K562 (cell line): ENCODE data around the gene MS4A13. TPM values are rescaled to one million over a fixed set of nuclear protein-coding genes. Genes with fewer than 3 reads are reported as not detected.

Experiments used
- ATAC-seq: fragments of 200-7000 bp; cut with Tn5 transposase; 3 replicates; pipeline ENCODE4 v1.9.1; 2020; ENCODE audit warnings: moderate library complexity
- BruUV-seq: library from RNA; stranded (reverse); fragments of 400-500 nt; replicated peaks from 2 replicates; lab custom pipeline; 2021; lab: Mats Ljungman, UMichigan
- CTCF ChIA-PET: fragments of 300-600 bp; formaldehyde crosslinking; extraction: SDS; loops from one replicate; lab custom pipeline; 2021; ENCODE audit warnings: low intra/inter-chr PET ratio; lab: Yijun Ruan, JAX
- POLR2A ChIA-PET: fragments of 300-600, 350-650 bp; sonication (Branson Sonifier 250); formaldehyde crosslinking; extraction: SDS; loops from one replicate; lab custom pipeline; 2021; ENCODE audit warnings: antibody characterized with exemption, inconsistent platforms; lab: Yijun Ruan, JAX
- DNase-seq, 4 experiments: peaks; one replicate each; pipeline versions ENCODE4 v3.0.0 to v3.0.0-alpha.2; 2011 to 2018; ENCODE audit warnings: low spot score in 3 of 4, mixed read lengths in 3 of 4; ENCODE audit errors: extremely low read depth in 1 of 4
- FAIRE-seq: peaks from 2 replicates; lab custom pipeline; 2011; peaks lifted over from hg19 to GRCh38; lab: Jason Lieb, UNC
- H2AFZ ChIP-seq: 2 replicates; pipeline ENCODE4 v1.6.0; 2011; ENCODE audit warnings: low read depth, low read length, control low read depth, inconsistent platforms
- H3K27ac ChIP-seq: fragments of 200-600 bp; 3 replicates; pipeline ENCODE4 v1.8.0; 2011; ENCODE audit warnings: low read depth, mild to moderate bottlenecking, control low read depth, inconsistent platforms, low read length, moderate library complexity, mixed read lengths; ENCODE audit errors: extremely low read depth
- H3K27me3 ChIP-seq, 2 experiments: fragments of 300-600 bp in 1 of 2; 2 replicates in 1 of 2; 3 replicates in 1 of 2; pipeline versions ENCODE4 v1.6.0 to v1.8.0; 2011; ENCODE audit warnings: inconsistent platforms in 2 of 2, low read length in 2 of 2, mild to moderate bottlenecking in 1 of 2, mixed read lengths in 1 of 2, moderate library complexity in 1 of 2; ENCODE audit not compliant: control insufficient read depth in 2 of 2, insufficient read depth in 2 of 2
- H3K36me3 ChIP-seq: fragments of 300-600 bp; 3 replicates; pipeline ENCODE4 v1.8.0; 2011; ENCODE audit warnings: mild to moderate bottlenecking, low read length, inconsistent platforms; ENCODE audit not compliant: control insufficient read depth, insufficient read depth
- H3K4me1 ChIP-seq, 2 experiments: fragments of 200-600 bp in 1 of 2; replicated peaks in 1 of 2; 2 replicates in 1 of 2; 3 replicates in 1 of 2; pipeline versions ENCODE4 v1.5.1 to v1.8.0; 2011; ENCODE audit warnings: inconsistent platforms in 2 of 2, low read length in 2 of 2, mild to moderate bottlenecking in 1 of 2, mixed read lengths in 1 of 2, moderate library complexity in 1 of 2; ENCODE audit not compliant: control insufficient read depth in 2 of 2, insufficient read depth in 2 of 2
- H3K4me2 ChIP-seq: 2 replicates; pipeline ENCODE4 v1.6.1; 2011; ENCODE audit warnings: low read length, control low read depth, inconsistent platforms, mixed read lengths; ENCODE audit not compliant: insufficient read depth
- H3K4me3 ChIP-seq: fragments of 200-600 bp; sonication (generic), shearing (Covaris generic); 2 replicates; pipeline ENCODE4 v1.5.1; 2016; ENCODE audit warnings: control low read depth, inconsistent platforms
- H3K79me2 ChIP-seq: fragments of 200-600 bp; 3 replicates; pipeline ENCODE4 v1.8.0; 2011; ENCODE audit warnings: low read length, inconsistent platforms; ENCODE audit not compliant: control insufficient read depth, insufficient read depth
- H3K9ac ChIP-seq, 2 experiments: 2 replicates each; pipeline versions ENCODE4 v1.6.0 to v1.6.1; 2011; ENCODE audit warnings: low read depth in 2 of 2, low read length in 2 of 2, control low read depth in 1 of 2, inconsistent platforms in 1 of 2, mild to moderate bottlenecking in 1 of 2, mixed read lengths in 1 of 2; ENCODE audit not compliant: insufficient read depth in 1 of 2
- H3K9me1 ChIP-seq: one replicate; pipeline ENCODE4 v1.6.0; 2011; ENCODE audit warnings: inconsistent platforms, mild to moderate bottlenecking, low read length, moderate library complexity; ENCODE audit not compliant: control insufficient read depth, insufficient read depth
- H3K9me3 ChIP-seq: replicated peaks from 2 replicates; pipeline ENCODE4 v1.5.1; 2011; ENCODE audit warnings: low read depth, low read length, inconsistent platforms; ENCODE audit not compliant: control insufficient read depth, insufficient read depth
- H4K20me1 ChIP-seq: replicated peaks from 2 replicates; pipeline ENCODE4 v1.6.1; 2011; ENCODE audit warnings: low read length, inconsistent platforms, mixed read lengths; ENCODE audit not compliant: control insufficient read depth, insufficient read depth
- ATF4 ChIP-seq: fragments of 450-650 bp; formaldehyde crosslinking; IDR thresholded peaks from 2 replicates; pipeline ENCODE4 v1.4.0; 2022; ENCODE audit warnings: mild to moderate bottlenecking, moderate library complexity
- E2F3 ChIP-seq: fragments of 250-450 bp; sonication (Bioruptor Pico); IDR thresholded peaks from 2 replicates; pipeline ENCODE4 v1.4.0; 2020; ENCODE audit warnings: mild to moderate bottlenecking
- EP400 ChIP-seq: fragments of 450-650 bp; IDR thresholded peaks from 2 replicates; pipeline ENCODE4 v1.6.1; 2017; ENCODE audit warnings: antibody characterized with exemption, mild to moderate bottlenecking, moderate library complexity
- ID3 ChIP-seq, 2 experiments: fragments of 250-450 bp in 1 of 2; fragments of 450-650 bp in 1 of 2; sonication (Bioruptor Pico) in 1 of 2; IDR thresholded peaks; 2 replicates each; pipeline versions ENCODE4 v1.6.1 to v1.8.0; 2016 to 2021; ENCODE audit warnings: mild to moderate bottlenecking in 2 of 2, moderate library complexity in 2 of 2, missing compliant biosample characterization in 1 of 2, missing genetic modification characterization in 1 of 2
- MEIS2 ChIP-seq: fragments of 450-650 bp; IDR thresholded peaks from 2 replicates; pipeline ENCODE4 v1.6.1; 2014; ENCODE audit warnings: mild to moderate bottlenecking; ENCODE audit not compliant: partially characterized antibody
- NR1H2 ChIP-seq: sonication (generic); formaldehyde crosslinking; IDR thresholded peaks from 2 replicates; pipeline ENCODE4 v1.4.0; 2020; ENCODE audit warnings: mild to moderate bottlenecking, missing genetic modification reagents
- POLR2A ChIP-seq: fragments of 450-650 bp; conservative IDR thresholded peaks from 2 replicates; pipeline ENCODE4 v1.6.1; 2016
- PRPF4 ChIP-seq: fragments of 200-400 bp; formaldehyde crosslinking; IDR thresholded peaks from one replicate; pipeline ENCODE4 v1.6.1; 2017; ENCODE audit warnings: low read length, low read depth, mild to moderate bottlenecking; ENCODE audit not compliant: insufficient read depth, poor library complexity, severe bottlenecking
- RAD21 ChIP-seq, 2 experiments: fragments of 250-450 bp in 1 of 2; fragments of 450-650 bp in 1 of 2; sonication (Bioruptor Pico) in 1 of 2; formaldehyde crosslinking in 1 of 2; IDR thresholded peaks in 1 of 2; conservative IDR thresholded peaks in 1 of 2; 2 replicates each; pipeline versions ENCODE4 v1.4.0 to v1.8.0; 2020 to 2022; ENCODE audit warnings: mild to moderate bottlenecking in 2 of 2, moderate library complexity in 1 of 2
- SNRNP70 ChIP-seq: fragments of 200-400 bp; formaldehyde crosslinking; optimal IDR thresholded peaks from 2 replicates; pipeline ENCODE3; 2017; ENCODE audit warnings: low read depth, low read length
- ZNF143 ChIP-seq: sonication (generic); formaldehyde crosslinking; IDR thresholded peaks from 2 replicates; pipeline ENCODE4 v1.9.0; 2022; ENCODE audit warnings: mild to moderate bottlenecking, missing genetic modification reagents
- ZNF146 ChIP-seq: IDR thresholded peaks from one replicate; pipeline ENCODE4 v1.6.1; 2018; ENCODE audit warnings: missing compliant biosample characterization; ENCODE audit not compliant: unreplicated experiment
- ZNF699 ChIP-seq: fragments of 250-450 bp; sonication (Bioruptor Pico); IDR thresholded peaks from 2 replicates; pipeline ENCODE4 v1.8.0; 2021; ENCODE audit warnings: mild to moderate bottlenecking, moderate library complexity; ENCODE audit not compliant: insufficient replicate concordance
- ZNF717 ChIP-seq: fragments of 250-450 bp; sonication (Bioruptor Pico); IDR thresholded peaks from 2 replicates; pipeline ENCODE4 v1.5.0; 2021
- ZNF766 ChIP-seq: fragments of 200-800 bp; sonication (Bioruptor generic); conservative IDR thresholded peaks from 2 replicates; pipeline ENCODE4 v1.6.1; 2016; ENCODE audit warnings: missing genetic modification characterization, missing compliant biosample characterization
- WGBS: fragments of 100-300 bp; shearing (Covaris generic); methylation state at CpG from one replicate; pipeline ENCODE4 v1.1.6; 2016; ENCODE audit warnings: low coverage, mixed read lengths; ENCODE audit not compliant: insufficient coverage; ENCODE audit errors: missing lambda C conversion rate; 5-methylcytosine and 5-hydroxymethylcytosine counted together
- in situ Hi-C: fragments of 300-500 bp; cut with MboI; formaldehyde crosslinking; loops from 4 replicates; pipeline ENCODE4 v1.15.0; 2018; ENCODE audit warnings: inconsistent platforms, mixed read lengths
- intact Hi-C: fragments of 100-400 bp; cut with micrococcal nuclease; formaldehyde crosslinking; loops from 2 replicates; pipeline ENCODE4 v1.14.2; 2022
- polyA plus RNA-seq, 8 experiments: library from polyadenylated mRNA; depleted of rRNA in 4 of 8; stranded (reverse) in 5 of 8; unstranded in 3 of 8; fragments of >200 nt; fragmentation: Nextera tagmentation in 2 of 8; fragmentation: Illumina TruSeq in 1 of 8; extraction: Ambion mirVana in 2 of 8; extraction: Trizol in 1 of 8; gene quantifications; 2 replicates each; pipeline versions ENCODE4 v1.2.1 to v1.2.3, GENCODE V29; 2011 to 2014; ENCODE audit warnings: inconsistent platforms in 1 of 8, missing spikeins in 1 of 8
- total RNA-seq, 7 experiments: library from RNA; depleted of rRNA in 6 of 7; stranded (reverse); fragments of >200 nt in 6 of 7; fragmentation: Illumina TruSeq in 2 of 7; extraction: Trizol in 2 of 7; gene quantifications; 2 replicates each; pipeline versions ENCODE4 v1.2.1 to v1.2.3, GENCODE V29; 2011 to 2021; ENCODE audit warnings: low replicate concordance in 1 of 7

Gene MS4A13
- total and polyA plus RNA-seq, 9 of the 15 experiments (the other 6 are each of a cell fraction or from before 2014, with no cell fraction given), result 0.15 to 0.43 (median 0.36) TPM; not detected in 6

DNA sequence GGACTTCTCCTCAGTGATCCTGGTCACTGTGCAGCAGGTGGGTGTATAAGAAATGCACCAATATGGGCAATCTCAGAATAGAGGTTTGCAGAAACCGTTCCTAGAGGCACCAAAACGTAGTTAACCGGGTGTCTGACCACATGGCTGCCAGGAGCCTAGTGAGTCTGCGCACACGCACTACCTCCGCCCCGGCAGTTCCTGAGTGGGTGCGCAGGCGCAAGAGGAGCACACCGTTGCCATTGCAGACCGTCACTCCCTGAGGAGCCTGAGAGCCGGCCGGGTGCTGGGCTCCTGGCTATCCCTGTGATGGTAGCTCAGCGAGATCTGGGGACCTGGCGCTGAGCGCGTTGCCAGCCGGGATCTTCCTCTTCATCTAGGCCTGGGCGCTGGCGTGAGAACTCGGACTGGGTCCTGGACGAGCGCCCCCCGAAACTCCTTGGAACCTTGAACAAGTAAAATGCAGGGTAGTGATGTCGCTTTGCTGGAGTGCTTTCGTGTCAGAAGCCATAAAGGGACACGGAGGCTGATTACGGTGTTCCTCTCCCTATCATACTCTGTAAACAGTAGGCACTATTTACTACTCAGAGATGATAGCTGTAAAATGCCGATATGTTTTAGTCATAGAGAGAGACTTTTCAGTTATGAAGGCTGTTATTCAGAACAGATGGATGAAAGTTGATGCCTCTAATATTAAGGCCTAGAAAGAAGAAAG lies at the start of gene MS4A13 (continued):
- no peak for TF ChIP-seq PRPF4
- TF ChIP-seq ZNF699 (CRISPR knock-in tag), result no peak
- TF ChIP-seq POLR2A, result peak; percentile 63; the same call in 1 of the 2 replicates
- TF ChIP-seq ZNF143, result no peak
- no peak for TF ChIP-seq RAD21 (CRISPR knock-in tag; conservative IDR thresholded peaks at IDR 0.05 in 1 of 2, IDR thresholded peaks at IDR 0.05 in 1 of 2)
- TF ChIP-seq MEIS2, result peak; percentile 57
- peak; percentile 10; the same call in 1 of the 2 replicates for TF ChIP-seq EP400

DNA sequence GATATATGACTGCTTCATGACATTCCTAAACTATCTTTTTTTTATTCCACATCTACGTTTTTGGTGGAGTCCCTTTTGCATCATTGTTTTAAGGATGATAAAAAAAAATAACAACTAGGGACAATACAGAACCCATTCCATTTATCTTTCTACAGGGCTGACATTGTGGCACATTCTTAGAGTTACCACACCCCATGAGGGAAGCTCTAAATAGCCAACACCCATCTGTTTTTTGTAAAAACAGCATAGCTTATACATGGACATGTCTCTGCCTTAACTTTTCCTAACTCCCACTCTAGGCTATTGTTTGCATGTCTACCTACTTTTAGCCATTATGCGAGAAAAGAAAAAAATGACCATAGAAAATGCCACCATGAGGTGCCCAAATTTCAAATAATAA lies 46.4 kb upstream of the MS4A13 start:
- in situ Hi-C loops, result no loop called here
- no peak for ATAC-seq
- Histone ChIP-seq H3K36me3 (no peaks in the 10 kb centered on the region), H3K4me1 (no peaks in the 10 kb centered on the region), H3K27me3 (no peaks in the 10 kb centered on the region), H3K4me2 (no peak overlapping the region), H2AFZ (no peak overlapping the region), H3K27ac (no peak overlapping the region), H3K9me1 (no peaks in the 10 kb centered on the region), H3K9ac (no peak overlapping the region), H3K79me2 (no peaks in the 10 kb centered on the region), H4K20me1 (no peaks in the 10 kb centered on the region), H3K9me3 (no peaks in the 10 kb centered on the region), H3K4me3 (no peak overlapping the region)
- ChIA-PET CTCF (no interaction called here), POLR2A (no interaction called here)
- DNase-seq, result no peak
- intact Hi-C loops, result no loop called here
- FAIRE-seq, result no peak
- TF ChIP-seq ID3 (CRISPR knock-in tag; IDR thresholded peaks at IDR 0.05) (no peak), ID3 (tag; IDR thresholded peaks at IDR 0.05) (no peak), E2F3 (CRISPR knock-in tag) (no peak), NR1H2 (no peak), ZNF717 (no peak), ATF4 (CRISPR knock-in tag) (no peak), SNRNP70 (no peak), ZNF766 (CRISPR knock-in tag) (no peak), ZNF146 (no peak)
- WGBS, result 0% methylated on average over 2 of the region's 2 CpGs
- BruUV-seq, result no TSS peak
